GM23338 (cell line): ENCODE results near the gene DGKH. TPM values are rescaled to one million over a fixed set of nuclear protein-coding genes. Genes with fewer than 3 reads are reported as not detected.

Experiments
- ATAC-seq: fragments of 200-7000 bp; cut with Tn5 transposase; 3 replicates; pipeline ENCODE4 v1.9.1; 2020
- DNase-seq: peaks from one replicate; pipeline ENCODE4 v3.0.0-alpha.2; 2015; ENCODE audit warnings: low spot score
- H2AFZ ChIP-seq: fragments of 200-600 bp; sonication (generic); 2 replicates; pipeline ENCODE4 v1.8.0; 2016; ENCODE audit warnings: antibody characterized with exemption, mild to moderate bottlenecking, moderate library complexity
- H3F3A ChIP-seq: fragments of 200-600 bp; sonication (generic); replicated peaks from 2 replicates; pipeline ENCODE4 v1.8.0; 2017; ENCODE audit warnings: antibody characterized with exemption, mixed run types, low read depth
- H3K27ac ChIP-seq: fragments of 200-600 bp; sonication (generic); 2 replicates; pipeline ENCODE4 v1.6.1; 2016; ENCODE audit warnings: low read depth
- H3K27me3 ChIP-seq: fragments of 200-600 bp; sonication (generic); 2 replicates; pipeline ENCODE4 v1.8.0; 2016; ENCODE audit warnings: mild to moderate bottlenecking, mixed run types, moderate library complexity; ENCODE audit not compliant: insufficient read depth
- H3K36me3 ChIP-seq: fragments of 200-600 bp; sonication (generic); 2 replicates; pipeline ENCODE4 v1.8.0; 2016; ENCODE audit warnings: mild to moderate bottlenecking; ENCODE audit not compliant: insufficient read depth
- H3K4me1 ChIP-seq: fragments of 200-600 bp; sonication (generic); 2 replicates; pipeline ENCODE4 v1.8.0; 2016; ENCODE audit warnings: mild to moderate bottlenecking, moderate library complexity; ENCODE audit not compliant: insufficient read depth
- H3K4me2 ChIP-seq: fragments of 200-600 bp; sonication (generic); 2 replicates; pipeline ENCODE4 v1.7.1; 2017; ENCODE audit warnings: mixed run types
- H3K4me3 ChIP-seq: fragments of 200-600 bp; sonication (generic); 2 replicates; pipeline ENCODE4 v1.6.1; 2016; ENCODE audit warnings: mixed run types
- H3K79me2 ChIP-seq: fragments of 200-600 bp; sonication (generic); replicated peaks from 2 replicates; pipeline ENCODE4 v1.8.0; 2017; ENCODE audit warnings: mild to moderate bottlenecking; ENCODE audit not compliant: insufficient read depth
- H3K9me2 ChIP-seq: fragments of 200-600 bp; sonication (generic); 2 replicates; pipeline ENCODE4 v1.8.0; 2017; ENCODE audit not compliant: insufficient read depth
- H4K20me1 ChIP-seq: fragments of 200-600 bp; sonication (generic); replicated peaks from 2 replicates; pipeline ENCODE4 v1.8.0; 2017; ENCODE audit warnings: mild to moderate bottlenecking; ENCODE audit not compliant: insufficient read depth
- H3K27ac Mint-ChIP-seq: 2 replicates; pipeline ENCODE4 v1.8.0; 2020; ENCODE audit warnings: inconsistent platforms, mild to moderate bottlenecking, moderate library complexity, mixed read lengths
- H3K27me3 Mint-ChIP-seq: 3 replicates; pipeline ENCODE4 v1.8.0; 2022; ENCODE audit warnings: low read depth, mild to moderate bottlenecking, moderate library complexity, mixed read lengths, inconsistent platforms; ENCODE audit not compliant: insufficient read depth, poor library complexity
- H3K36me3 Mint-ChIP-seq: 3 replicates; pipeline ENCODE4 v1.8.0; 2021; ENCODE audit warnings: low read depth, mild to moderate bottlenecking, inconsistent platforms, moderate library complexity, mixed read lengths
- H3K4me1 Mint-ChIP-seq: 3 replicates; pipeline ENCODE4 v1.8.0; 2020; ENCODE audit warnings: mild to moderate bottlenecking, inconsistent platforms, mixed read lengths
- H3K4me3 Mint-ChIP-seq: 3 replicates; pipeline ENCODE4 v1.8.0; 2021; ENCODE audit warnings: moderate library complexity, mild to moderate bottlenecking, inconsistent platforms, mixed read lengths
- H3K9me3 Mint-ChIP-seq: 3 replicates; pipeline ENCODE4 v1.8.0; 2020; ENCODE audit warnings: moderate library complexity, mild to moderate bottlenecking, inconsistent platforms, mixed read lengths
- CREB1 ChIP-seq: fragments of 250-450 bp; sonication (Bioruptor Pico); IDR thresholded peaks from 2 replicates; pipeline ENCODE4 v1.5.0; 2020; ENCODE audit warnings: low read depth, mild to moderate bottlenecking, moderate library complexity
- EZH2 ChIP-seq: fragments of 200-600 bp; sonication (generic); IDR thresholded peaks from one replicate; pipeline ENCODE4 v1.8.0; 2017; ENCODE audit warnings: antibody characterized with exemption, mild to moderate bottlenecking, low read depth; ENCODE audit not compliant: unreplicated experiment
- EZH2phosphoT487 ChIP-seq: fragments of 200-600 bp; sonication (generic); IDR thresholded peaks from one replicate; pipeline ENCODE4 v1.8.1; 2018; ENCODE audit warnings: antibody characterized with exemption; ENCODE audit not compliant: unreplicated experiment
- JUNB ChIP-seq: IDR thresholded peaks from one replicate; pipeline ENCODE4 v1.6.1; 2016; ENCODE audit warnings: antibody characterized with exemption; ENCODE audit not compliant: unreplicated experiment
- NANOG ChIP-seq: IDR thresholded peaks from 2 replicates; pipeline ENCODE4 v1.6.1; 2016; ENCODE audit warnings: antibody characterized with exemption, borderline replicate concordance
- POLR2AphosphoS5 ChIP-seq: IDR thresholded peaks from 2 replicates; pipeline ENCODE4 v1.6.1; 2016; ENCODE audit warnings: antibody characterized with exemption, low read depth
- REST ChIP-seq: IDR thresholded peaks from one replicate; pipeline ENCODE4 v1.6.1; 2018; ENCODE audit warnings: antibody characterized with exemption; ENCODE audit not compliant: unreplicated experiment
- STAT1 ChIP-seq: IDR thresholded peaks from one replicate; pipeline ENCODE4 v1.6.1; 2016; ENCODE audit warnings: antibody characterized with exemption; ENCODE audit not compliant: unreplicated experiment
- ZNF114 ChIP-seq: fragments of 250-450 bp; sonication (Bioruptor Pico); IDR thresholded peaks from 2 replicates; pipeline ENCODE4 v1.5.0; 2020; ENCODE audit warnings: mild to moderate bottlenecking, moderate library complexity
- ZNF331 ChIP-seq: fragments of 250-450 bp; sonication (Bioruptor Pico); IDR thresholded peaks from 2 replicates; pipeline ENCODE4 v1.5.0; 2020; ENCODE audit warnings: low read depth, mild to moderate bottlenecking, moderate library complexity
- ZNF462 ChIP-seq: fragments of 250-450 bp; sonication (Bioruptor Pico); IDR thresholded peaks from 2 replicates; pipeline ENCODE4 v1.5.0; 2020; ENCODE audit warnings: mild to moderate bottlenecking, moderate library complexity
- polyA plus RNA-seq: library from polyadenylated mRNA; unstranded; fragments of >200 nt; fragmentation: Nextera tagmentation; extraction: Ambion mirVana; gene quantifications from 2 replicates; pipeline ENCODE4 v1.2.1, GENCODE V29; 2016
- total RNA-seq: library from RNA; depleted of rRNA; stranded (reverse); fragments of >200 nt; shearing (Covaris generic); gene quantifications from 2 replicates; pipeline ENCODE4 v1.2.3, GENCODE V29; 2014
- TF ChIP-seq, protein P1 (sequence below): IDR thresholded peaks from 2 replicates; pipeline ENCODE4 v1.6.1; 2016; ENCODE audit warnings: antibody characterized with exemption
- TF ChIP-seq, protein P2 (sequence below), 2 experiments: fragments of 200-600 bp in 1 of 2; sonication (generic) in 1 of 2; conservative IDR thresholded peaks; 2 replicates each; pipeline versions ENCODE4 v1.5.1 to v1.6.1; 2016 to 2017; ENCODE audit warnings: antibody characterized with exemption in 2 of 2, low read depth in 2 of 2, mild to moderate bottlenecking in 2 of 2, moderate library complexity in 1 of 2

Gene DGKH
- total and polyA plus RNA-seq, 2 experiments from 2014 or later: 2.1 to 7.5 TPM

GRCh38 chr13:42270160-42270856 is 221.9 kb downstream of the DGKH start:
- Histone ChIP-seq H3K79me2 (peaks cover 30% of the 10 kb centered on the region), H2AFZ (no peak overlapping the region), H3K27me3 (no peaks in the 10 kb centered on the region), H3K4me3 (peak overlapping the region; percentile 68), H3K4me1 (peaks cover 20% of the 10 kb centered on the region), H4K20me1 (no peaks in the 10 kb centered on the region), H3K4me2 (peak overlapping the region; percentile 76; the same call in 1 of the 2 replicates), H3K27ac (no peak overlapping the region), H3K36me3 (no peaks in the 10 kb centered on the region), H3K9me2 (no peaks in the 10 kb centered on the region), H3F3A (peaks cover 5% of the 10 kb centered on the region; the same call in 1 of the 2 replicates)
- no peak for ATAC-seq
- peak overlapping the region; percentile 98 for H3K4me3 Mint-ChIP-seq
- H3K36me3 Mint-ChIP-seq: peaks cover 20% of the 10 kb centered on the region
- TF ChIP-seq REST (no peak), POLR2AphosphoS5 (no peak), CREB1 (CRISPR knock-in tag) (no peak), ZNF114 (CRISPR knock-in tag) (no peak), EZH2 (no peak), JUNB (no peak), STAT1 (no peak), ZNF331 (CRISPR knock-in tag) (no peak), ZNF462 (CRISPR knock-in tag) (no peak), NANOG (no peak), EZH2phosphoT487 (no peak)
- TF ChIP-seq, protein P1, sequence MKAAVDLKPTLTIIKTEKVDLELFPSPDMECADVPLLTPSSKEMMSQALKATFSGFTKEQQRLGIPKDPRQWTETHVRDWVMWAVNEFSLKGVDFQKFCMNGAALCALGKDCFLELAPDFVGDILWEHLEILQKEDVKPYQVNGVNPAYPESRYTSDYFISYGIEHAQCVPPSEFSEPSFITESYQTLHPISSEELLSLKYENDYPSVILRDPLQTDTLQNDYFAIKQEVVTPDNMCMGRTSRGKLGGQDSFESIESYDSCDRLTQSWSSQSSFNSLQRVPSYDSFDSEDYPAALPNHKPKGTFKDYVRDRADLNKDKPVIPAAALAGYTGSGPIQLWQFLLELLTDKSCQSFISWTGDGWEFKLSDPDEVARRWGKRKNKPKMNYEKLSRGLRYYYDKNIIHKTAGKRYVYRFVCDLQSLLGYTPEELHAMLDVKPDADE: no peak
- TF ChIP-seq, protein P2, sequence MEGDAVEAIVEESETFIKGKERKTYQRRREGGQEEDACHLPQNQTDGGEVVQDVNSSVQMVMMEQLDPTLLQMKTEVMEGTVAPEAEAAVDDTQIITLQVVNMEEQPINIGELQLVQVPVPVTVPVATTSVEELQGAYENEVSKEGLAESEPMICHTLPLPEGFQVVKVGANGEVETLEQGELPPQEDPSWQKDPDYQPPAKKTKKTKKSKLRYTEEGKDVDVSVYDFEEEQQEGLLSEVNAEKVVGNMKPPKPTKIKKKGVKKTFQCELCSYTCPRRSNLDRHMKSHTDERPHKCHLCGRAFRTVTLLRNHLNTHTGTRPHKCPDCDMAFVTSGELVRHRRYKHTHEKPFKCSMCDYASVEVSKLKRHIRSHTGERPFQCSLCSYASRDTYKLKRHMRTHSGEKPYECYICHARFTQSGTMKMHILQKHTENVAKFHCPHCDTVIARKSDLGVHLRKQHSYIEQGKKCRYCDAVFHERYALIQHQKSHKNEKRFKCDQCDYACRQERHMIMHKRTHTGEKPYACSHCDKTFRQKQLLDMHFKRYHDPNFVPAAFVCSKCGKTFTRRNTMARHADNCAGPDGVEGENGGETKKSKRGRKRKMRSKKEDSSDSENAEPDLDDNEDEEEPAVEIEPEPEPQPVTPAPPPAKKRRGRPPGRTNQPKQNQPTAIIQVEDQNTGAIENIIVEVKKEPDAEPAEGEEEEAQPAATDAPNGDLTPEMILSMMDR (conservative IDR thresholded peaks at IDR 0.05; ENCODE audit: low read depth in 2 of 2): no peak
- no peak overlapping the region for H3K27ac Mint-ChIP-seq
- DNase-seq: no peak
- H3K9me3 Mint-ChIP-seq: peaks cover 27% of the 10 kb centered on the region
- H3K4me1 Mint-ChIP-seq: peaks cover 31% of the 10 kb centered on the region
- H3K27me3 Mint-ChIP-seq: peaks cover 15% of the 10 kb centered on the region
